NB4 (cell line): ENCODE measurements around the gene ARHGAP22.

Source experiments
- DNase-seq: peaks from one replicate; pipeline ENCODE4 v3.0.0; 2010; ENCODE audit warnings: low read depth
- H3K4me3 ChIP-seq: one replicate; pipeline ENCODE4 v1.5.1; 2011; ENCODE audit warnings: mild to moderate bottlenecking, low read depth, low read length, moderate library complexity
- MYC ChIP-seq: IDR thresholded peaks from 2 replicates; pipeline ENCODE4 v1.6.1; 2011; ENCODE audit warnings: low read depth, low read length
- POLR2A ChIP-seq: IDR thresholded peaks from 2 replicates; pipeline ENCODE4 v1.6.1; 2011; ENCODE audit warnings: mild to moderate bottlenecking; ENCODE audit not compliant: insufficient read length; ENCODE audit errors: extremely low read depth
- TF ChIP-seq, protein P1 (sequence below): IDR thresholded peaks from 2 replicates; pipeline ENCODE4 v1.6.1; 2011; ENCODE audit warnings: low read depth, low read length
- TF ChIP-seq, protein P2 (sequence below): IDR thresholded peaks from one replicate; pipeline ENCODE4 v1.5.1; 2012; ENCODE audit warnings: low read depth, low read length

ARHGAP22 gene

DNA sequence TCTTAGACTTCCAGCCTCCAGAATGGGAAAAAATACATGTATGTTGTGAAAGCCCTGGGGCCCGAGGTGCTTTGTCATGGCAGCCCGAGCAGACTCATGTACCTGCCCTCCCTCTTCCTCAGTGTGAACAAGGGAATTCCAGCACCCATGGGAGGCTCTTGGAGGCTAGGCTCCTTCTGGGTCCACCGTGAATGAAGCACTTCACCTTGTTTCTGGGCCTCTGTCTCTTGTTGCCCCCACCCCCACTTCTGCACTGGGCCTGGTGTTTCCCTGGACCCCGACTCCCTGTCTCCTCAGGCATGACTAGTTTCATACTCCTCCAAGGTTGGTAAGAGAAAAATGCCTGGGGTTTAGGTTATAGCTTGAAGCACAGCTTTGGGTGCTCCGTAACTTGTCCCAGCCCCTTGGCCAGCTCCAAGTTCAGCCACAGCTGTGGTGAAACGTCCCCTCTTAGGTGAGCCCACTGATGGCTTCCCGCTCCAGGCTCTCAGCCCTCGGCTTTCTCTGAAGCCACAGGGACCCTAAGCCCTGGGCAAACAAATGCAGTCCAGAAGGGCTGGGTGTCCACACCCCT is 30.2 kb upstream of the ARHGAP22 start:
- H3K4me3 ChIP-seq: peak overlapping the region; percentile 23
- TF ChIP-seq, protein P1, sequence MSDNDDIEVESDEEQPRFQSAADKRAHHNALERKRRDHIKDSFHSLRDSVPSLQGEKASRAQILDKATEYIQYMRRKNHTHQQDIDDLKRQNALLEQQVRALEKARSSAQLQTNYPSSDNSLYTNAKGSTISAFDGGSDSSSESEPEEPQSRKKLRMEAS: no peak
- TF ChIP-seq MYC (no peak), POLR2A (no peak)
- TF ChIP-seq, protein P2, sequence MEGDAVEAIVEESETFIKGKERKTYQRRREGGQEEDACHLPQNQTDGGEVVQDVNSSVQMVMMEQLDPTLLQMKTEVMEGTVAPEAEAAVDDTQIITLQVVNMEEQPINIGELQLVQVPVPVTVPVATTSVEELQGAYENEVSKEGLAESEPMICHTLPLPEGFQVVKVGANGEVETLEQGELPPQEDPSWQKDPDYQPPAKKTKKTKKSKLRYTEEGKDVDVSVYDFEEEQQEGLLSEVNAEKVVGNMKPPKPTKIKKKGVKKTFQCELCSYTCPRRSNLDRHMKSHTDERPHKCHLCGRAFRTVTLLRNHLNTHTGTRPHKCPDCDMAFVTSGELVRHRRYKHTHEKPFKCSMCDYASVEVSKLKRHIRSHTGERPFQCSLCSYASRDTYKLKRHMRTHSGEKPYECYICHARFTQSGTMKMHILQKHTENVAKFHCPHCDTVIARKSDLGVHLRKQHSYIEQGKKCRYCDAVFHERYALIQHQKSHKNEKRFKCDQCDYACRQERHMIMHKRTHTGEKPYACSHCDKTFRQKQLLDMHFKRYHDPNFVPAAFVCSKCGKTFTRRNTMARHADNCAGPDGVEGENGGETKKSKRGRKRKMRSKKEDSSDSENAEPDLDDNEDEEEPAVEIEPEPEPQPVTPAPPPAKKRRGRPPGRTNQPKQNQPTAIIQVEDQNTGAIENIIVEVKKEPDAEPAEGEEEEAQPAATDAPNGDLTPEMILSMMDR: no peak
- DNase-seq: no peak

DNA sequence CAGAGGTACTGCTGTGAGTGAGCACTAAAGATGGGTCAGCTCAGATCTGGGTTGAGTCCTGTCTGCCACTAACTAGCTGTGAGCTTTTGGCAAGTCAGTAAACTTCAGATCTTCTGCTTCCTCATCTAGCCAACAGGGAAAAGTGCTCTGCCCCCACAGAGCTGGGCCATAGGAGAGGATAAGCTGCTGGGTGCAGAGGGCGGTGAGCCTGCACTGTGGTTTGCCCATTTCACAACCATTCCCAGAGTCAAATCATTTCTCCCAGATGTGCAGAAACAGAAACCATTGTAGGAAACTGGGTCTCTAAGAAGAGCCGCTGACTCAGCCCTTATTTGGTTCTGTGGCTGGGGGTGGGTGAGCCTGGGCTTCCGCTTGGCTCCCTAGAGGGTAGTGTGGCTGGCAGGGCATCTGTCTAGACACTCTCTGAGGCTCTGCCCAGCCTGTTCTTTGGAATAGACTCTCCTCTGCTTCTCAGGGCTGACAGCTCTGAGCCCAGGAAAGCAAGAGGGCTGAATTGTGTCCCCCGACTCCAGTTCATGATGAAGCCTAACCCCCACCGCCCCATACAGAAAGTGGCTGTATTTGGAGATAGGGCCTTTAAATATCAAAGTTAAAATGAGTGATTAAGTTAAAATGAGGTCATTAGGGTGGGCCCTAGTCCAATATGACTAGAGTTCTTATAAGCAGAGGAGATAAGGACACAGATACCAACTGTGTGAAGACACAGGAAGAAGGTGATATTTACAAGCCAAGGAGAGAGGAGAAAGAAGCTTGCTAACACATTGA is 29.5 kb upstream of the ARHGAP22 start:
- TF ChIP-seq MYC (peak; percentile 83), POLR2A (no peak)
- TF ChIP-seq, protein P2: no peak
- TF ChIP-seq, protein P1: peak; percentile 63
- H3K4me3 ChIP-seq: peak overlapping the region; percentile 23
- peak; percentile 100 for DNase-seq

DNA sequence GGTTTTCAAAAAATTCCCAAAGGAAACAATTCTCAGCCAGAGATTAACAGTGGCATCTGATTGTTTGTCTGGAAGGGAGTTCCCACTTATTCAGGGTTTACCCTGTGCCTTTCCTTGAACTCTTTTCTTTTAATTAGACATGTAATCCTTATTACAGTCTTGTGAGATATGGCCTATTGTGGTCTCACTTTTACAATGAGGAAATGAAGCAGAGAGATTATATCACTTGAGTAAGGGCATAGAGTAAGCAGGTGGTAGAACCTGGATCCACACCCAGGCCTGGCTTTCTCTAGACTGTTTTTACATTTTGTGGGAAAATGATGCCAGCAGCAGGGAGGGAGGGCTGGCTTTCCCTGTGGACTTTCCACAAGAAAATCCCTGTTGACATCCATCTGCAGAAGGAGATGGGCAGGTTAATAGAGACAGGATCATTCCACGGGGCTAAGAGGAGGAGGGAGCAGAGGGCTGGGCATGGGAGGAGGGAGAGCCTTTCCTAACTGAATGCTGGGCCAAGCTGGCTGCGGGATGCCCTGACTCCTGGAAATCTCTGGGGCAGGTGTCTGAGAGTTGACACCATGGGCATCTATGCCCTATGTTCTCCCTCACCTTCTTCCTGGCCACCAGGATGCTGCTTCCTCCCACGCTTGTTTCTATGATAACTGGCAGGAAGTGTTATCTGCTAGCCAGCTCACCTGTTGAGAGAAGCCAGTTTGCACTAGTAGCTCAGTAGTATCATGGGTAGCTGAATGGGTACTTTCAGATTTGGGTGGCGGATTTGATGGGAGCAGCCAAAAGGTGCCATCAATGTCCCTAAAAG is 28.7 kb upstream of the ARHGAP22 start:
- TF ChIP-seq, protein P1: no peak
- TF ChIP-seq MYC (no peak), POLR2A (no peak)
- TF ChIP-seq, protein P2: no peak
- H3K4me3 ChIP-seq: no peak overlapping the region
- DNase-seq: peak; percentile 33

DNA sequence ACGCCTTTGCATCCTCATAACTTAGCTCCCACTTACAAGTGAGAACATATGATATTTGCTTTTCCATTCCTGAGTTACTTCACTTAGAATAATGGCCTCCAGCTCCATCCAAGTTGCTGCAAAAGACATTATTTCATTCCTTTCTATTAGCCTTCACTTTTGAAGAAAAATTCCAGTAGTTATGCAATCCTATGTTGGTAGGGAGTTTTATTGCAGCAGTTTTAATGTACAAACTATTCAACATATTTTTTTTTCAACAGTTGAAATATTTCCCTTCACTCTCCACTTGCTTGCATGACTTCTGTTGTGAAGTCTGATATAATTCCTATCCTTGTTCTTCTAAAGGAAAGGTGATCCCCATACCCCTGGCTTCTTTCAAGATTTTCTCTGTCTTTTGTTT is 27.3 kb upstream of the ARHGAP22 start:
- no peak overlapping the region for H3K4me3 ChIP-seq
- TF ChIP-seq MYC (no peak), POLR2A (no peak)
- TF ChIP-seq, protein P2: no peak
- TF ChIP-seq, protein P1: no peak
- DNase-seq: no peak

DNA sequence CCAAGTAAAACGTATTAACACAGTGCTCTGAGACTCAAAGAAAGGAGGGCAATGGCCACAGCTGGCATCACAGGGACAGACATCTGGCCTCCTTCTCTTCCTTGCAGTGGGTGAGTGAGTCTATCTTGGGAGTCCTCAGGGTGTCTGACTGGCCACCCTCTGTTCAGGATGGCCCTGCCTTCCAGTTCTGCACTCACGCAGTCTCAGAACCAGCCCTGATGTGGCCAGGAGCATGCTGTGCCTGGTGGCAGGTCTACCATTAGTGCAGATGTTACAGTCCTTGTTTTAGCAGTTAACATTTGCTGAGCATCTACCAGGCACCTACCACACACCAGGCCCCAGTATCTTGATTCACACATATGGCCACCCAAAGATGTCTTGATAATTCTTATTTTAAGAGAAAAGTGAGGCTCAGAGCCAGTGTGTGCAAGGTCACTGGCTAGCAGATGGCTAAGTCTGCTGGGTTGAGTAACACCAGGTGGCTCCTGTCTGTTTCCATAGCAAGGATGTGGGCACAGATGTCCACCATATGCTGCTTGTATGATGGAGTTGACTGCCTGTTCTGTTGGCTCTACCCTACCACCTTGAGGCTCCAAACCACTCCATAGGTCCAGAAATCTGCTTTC is 23.2 kb upstream of the ARHGAP22 start:
- no peak for DNase-seq
- no peak for TF ChIP-seq MYC
- no peak for TF ChIP-seq POLR2A
- TF ChIP-seq, protein P2: no peak
- TF ChIP-seq, protein P1: no peak
- no peak overlapping the region for H3K4me3 ChIP-seq
